HG02571 (cell line): ENCODE data around the gene MARK3.

Experiments used
- ATAC-seq: cut with Tn5 transposase; IDR thresholded peaks from one replicate; pipeline ENCODE4 v1.9.1; 2021; ENCODE audit warnings: mild to moderate bottlenecking, moderate library complexity; ENCODE audit not compliant: unreplicated experiment

The MARK3 gene

DNA sequence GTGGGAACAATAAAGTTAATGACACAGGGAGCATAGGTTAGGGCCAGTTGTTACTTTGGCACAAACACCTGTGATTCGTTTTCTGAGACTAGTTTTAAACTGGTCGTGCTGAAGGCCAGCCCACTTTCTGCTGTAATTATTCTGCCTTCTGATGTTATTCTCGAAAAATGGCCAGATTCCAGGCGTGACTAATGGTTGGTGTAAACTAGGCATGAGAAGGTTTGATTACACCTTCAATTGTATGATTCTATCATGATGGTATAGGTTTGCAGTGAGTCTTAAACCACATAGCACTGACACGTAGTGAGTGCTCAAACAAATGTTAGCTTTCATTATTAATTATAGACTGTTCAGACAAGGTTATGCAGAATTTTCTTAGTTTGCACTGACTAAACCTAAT is 98.4 kb downstream of the MARK3 start:
- no peak for ATAC-seq

DNA sequence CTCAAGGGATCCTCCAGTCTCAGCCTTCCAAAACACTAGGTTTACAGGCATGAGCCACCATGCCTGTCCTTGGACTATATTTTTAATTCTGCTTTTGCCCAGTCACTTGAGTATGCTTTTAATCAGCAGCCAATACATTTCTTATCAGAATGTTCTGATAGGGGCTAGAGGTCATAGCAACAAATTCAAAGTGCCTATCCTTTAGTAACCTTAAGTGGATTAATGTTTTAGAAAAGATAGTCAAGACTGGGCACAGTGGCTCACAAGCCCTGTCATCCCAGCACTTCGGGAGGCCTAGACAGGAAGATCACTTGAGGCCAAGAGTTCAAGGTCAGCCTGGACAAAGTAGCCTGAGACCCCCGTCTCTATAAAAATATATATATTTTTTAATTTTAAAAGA is 100.3 kb downstream of the MARK3 start:
- no peak for ATAC-seq

DNA sequence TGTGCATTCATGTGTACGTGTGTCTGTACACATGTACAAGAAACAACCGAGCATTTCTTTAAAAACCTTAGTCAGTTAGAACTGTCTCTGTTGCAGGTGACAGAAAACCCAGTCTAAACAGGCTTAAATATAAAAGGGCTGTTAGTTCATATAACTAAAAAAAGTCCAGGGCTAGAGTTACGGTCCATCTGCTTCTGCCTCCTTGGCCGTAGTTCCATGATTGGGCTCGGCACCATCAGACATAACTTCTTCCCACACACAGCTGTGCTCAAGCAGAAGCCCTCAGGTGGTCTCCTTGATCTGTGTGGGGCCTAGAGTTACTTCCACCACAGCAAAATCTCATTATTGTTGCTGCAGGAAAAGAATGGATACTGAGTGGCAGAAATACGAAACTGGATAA is 102.9 kb downstream of the MARK3 start:
- ATAC-seq = no peak

DNA sequence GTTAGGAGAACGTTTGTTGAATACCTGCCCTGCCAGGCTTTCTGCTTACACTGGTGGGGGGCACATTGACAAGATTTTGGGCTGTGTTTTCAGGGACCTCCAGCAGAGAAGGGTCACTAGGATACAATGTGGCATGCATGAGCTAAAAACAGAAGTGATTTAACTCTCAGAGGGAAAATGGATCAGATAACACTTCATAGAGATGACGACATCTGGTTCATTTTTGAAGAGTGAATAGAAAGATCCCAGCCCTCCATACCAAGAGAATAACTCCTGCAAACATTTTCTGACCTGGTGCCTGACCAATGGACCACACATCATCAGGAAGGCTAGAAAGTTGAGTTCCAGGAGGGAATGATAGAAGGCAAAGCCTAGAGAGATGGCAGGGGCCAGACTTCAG is 103.7 kb downstream of the MARK3 start:
- no peak for ATAC-seq

DNA sequence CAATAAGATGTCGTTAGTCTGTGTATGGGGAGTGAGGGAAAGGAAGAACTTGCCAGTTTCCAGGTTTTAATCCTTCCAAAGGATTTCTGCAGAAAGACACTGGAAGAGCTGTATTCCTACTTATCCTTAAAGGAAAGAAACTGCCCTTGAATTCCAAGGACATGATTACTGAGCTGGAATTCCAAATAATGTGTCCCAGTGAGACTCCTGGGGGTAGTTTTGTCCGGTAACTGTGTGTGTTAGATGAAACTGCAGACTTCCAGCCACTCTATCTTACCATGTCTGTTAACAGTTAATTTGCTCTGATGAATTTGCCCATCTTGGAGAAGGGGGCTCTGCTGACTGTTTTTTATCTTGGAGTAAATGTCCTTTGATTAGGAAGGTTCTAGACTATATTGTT is 104.4 kb downstream of the MARK3 start:
- no peak for ATAC-seq

DNA sequence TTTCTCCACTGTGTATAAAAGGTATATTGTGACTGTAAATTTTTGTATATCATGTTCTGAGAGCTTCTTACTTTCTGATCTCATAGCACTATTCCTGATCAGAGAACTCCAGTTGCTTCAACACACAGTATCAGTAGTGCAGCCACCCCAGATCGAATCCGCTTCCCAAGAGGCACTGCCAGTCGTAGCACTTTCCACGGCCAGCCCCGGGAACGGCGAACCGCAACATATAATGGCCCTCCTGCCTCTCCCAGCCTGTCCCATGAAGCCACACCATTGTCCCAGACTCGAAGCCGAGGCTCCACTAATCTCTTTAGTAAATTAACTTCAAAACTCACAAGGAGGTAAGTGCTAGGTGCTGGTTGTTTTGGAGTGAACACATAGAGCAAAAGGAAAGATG is 106.5 kb downstream of the MARK3 start:
- no peak for ATAC-seq

DNA sequence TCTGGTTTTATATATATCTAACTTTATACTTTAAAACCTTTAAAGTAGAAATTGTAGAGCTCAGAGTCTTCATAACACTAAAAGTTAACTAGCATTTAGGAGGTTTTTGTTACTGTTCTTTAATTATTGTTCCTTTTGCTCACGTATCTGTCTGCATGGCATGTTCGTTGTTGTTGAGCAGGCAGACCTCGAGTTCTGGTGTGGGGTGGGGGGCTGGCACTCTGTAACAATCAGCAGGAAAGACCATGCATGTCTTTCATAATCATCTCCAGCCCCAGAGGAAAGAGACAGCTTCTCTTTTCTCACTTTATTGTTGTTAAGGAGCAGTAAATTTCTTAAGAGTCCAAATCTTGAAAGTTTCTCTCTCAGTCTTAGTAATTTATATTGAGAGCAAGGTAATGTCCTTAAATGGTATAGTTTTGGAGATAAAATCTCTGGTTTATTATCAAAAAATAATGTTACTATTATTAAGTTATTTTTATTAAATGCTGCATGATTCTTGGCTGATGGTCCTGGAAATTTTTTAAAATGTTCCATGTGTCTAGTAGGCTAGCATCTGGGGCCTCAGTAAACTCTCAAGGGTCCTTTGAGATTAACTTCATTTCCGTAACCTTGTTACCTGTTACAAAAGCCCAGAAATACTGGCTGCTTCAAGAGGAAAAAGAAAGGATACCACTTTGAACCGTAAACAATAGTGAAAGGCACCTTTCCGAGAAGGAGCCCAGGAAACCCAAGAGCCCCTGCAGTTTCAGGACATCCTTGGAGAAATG is 107.1 kb downstream of the MARK3 start:
- no peak for ATAC-seq

DNA sequence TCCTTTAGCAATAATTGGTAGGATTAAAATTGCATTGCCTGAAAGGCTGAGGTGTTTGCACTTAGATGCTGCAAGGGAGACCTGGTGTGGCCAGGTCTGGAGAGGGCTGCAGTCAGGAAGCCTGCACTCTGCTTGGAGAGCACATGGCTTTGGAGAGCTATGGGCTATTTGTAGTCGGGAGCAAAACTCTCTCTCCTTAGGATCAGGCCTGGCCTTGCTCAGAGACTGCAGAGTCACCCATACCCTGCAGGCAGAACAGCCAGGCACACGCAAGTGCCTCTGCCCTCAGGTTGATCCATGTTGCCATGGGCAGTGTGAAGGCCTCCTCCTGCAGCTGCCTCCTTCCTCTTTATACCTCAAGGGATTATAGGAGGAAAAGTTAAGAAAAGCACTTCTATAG is 110.6 kb downstream of the MARK3 start:
- no peak for ATAC-seq

DNA sequence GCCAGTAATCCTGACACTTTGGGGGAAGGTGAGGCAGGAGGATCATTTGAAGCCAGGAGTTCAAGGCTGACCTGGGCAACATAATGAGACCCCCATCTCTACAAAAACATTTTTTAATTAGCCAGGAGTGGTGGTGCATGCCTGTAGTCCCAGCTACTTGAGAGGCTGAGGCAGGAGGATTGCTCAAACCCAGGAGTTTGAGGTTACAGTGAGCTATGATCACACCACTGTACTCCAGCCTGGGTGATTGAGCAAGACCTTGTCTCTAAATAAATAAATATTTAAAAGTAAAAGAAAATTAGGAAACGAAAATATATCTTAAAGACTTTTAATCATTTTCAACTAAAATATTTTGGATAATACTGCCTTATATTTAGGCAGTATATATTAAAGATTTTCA is 111.6 kb downstream of the MARK3 start:
- ATAC-seq = no peak

DNA sequence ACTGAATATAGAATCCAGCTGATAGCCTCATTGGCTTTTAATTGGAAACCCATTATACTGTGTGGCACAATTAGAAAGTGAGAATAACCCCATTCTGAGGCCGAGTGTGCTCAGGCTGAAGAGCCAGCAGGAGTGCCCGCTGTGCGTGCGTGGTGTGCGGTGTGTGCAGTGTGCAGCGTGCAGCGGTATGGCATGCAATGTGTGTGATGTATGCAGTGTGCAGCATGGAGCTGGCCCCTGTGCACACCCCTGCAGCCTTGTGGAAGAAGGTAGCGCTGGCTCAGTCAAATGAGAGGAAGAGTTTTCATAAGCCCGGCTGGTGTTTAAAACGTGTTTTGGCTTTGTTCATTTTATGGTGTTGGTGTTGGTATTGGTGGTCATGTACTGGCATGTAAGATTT is 114.5 kb downstream of the MARK3 start:
- no peak for ATAC-seq

DNA sequence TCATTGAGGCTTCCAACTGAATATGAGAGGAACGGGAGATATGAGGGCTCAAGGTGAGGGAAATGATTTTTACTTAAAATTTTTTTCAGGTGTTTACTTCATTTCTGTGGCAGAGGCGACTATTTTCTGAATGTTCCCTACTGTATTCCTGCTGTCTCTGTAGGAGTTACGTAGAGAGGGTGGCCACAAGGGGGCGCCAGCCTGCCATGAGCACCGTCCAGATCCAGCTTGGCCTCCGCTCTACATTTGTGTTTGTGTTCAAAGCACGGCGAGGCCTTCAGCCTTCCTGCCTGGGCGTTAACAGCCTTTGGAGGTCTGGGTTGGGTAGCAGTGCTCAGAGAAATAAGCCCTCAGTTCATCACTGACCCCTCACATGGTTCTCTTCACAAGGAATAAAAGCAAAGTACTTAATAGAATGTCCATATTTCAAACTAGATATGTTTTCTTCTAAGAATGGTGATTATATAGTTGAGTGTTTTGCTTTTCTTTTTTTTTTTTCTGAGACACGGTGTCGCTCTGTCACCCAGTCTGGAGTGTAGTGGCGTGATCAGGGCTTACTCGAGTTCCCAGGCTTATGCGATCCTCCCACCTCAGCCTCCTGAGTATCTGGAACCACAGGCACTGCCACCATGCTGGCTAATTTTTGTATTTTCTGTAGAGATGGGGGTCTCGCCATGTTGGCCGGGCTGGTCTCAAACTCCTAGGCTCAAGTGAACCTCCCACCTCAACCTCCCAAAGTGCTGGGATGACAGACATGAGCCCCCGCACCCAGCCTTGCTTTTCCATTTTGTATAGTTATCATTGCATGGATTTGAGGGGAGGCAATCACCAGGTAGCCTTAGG is 115.2 kb downstream of the MARK3 start:
- ATAC-seq = no peak

DNA sequence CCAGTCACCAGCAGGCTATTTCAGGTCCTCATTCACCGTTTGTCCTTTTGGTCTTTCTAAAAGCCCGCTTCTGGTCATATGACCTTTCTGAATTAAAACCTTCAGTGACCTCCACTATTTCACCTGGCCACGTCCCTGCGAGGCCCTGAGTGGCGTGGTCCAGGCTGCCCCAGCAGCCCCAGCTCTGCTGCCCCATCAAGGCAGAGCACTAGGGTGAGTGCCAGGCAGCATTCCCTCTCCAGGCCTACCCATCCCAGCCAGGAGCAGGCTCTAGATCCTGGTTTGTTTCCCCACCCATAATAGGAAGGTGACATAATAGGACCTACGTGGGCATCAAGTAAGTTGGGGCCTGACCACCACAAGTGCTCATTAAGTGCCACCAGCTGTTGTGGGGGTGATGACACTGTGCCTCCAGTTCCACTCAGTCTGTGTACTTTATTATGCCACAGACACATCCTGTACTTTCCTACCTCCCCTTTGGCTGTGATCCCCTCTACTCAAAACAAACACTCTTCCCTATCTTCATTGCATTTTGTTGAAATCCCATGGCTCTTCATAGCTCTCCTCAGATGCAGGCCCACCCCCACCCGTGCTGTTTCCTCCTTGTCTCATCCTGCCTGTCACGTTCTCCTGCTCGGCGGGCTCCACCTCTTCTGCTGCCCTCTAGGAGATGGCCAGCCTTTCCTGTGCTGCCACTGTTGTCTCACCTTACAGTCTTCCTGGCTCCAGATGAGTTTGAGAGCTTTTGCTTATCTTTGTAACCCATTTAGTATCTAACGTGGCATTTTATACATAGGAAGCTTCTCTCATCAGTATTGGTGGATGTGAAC is 116.0 kb downstream of the MARK3 start:
- ATAC-seq = no peak

DNA sequence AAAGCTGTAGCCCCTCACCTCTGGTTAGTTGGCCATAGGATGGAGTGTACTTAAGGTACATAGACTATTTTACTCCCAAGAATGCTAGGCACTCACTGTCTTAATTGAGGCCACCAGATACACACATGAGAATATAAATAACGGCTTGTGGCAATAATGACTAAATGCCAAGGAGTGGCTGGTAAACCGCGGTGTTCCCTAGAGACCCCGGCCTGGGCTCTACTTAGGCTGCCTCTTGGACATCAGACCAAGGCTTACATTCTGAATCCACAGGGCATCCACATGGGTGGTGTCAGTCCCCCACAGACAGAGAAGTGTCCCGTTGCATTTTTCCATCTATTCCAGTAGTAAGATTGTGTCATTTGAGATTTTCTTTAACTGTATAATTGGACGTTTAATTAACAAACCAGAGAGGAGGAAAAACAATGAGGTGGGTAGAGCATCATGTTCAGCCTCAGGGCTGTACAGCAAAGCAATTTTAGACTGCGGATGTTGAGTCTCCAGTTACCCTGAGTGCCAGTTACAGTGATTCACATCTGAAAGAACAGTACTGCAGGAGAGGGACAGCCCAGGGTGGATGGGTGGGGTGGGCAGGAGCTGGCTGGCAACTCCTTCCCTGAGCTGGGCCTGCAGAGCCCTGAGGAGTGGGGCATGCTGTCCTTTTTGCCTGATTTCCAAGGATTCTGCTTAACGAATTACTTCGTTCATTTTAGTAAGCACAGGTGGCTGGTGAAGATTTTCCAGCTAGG is 116.9 kb downstream of the MARK3 start:
- ATAC-seq = no peak

DNA sequence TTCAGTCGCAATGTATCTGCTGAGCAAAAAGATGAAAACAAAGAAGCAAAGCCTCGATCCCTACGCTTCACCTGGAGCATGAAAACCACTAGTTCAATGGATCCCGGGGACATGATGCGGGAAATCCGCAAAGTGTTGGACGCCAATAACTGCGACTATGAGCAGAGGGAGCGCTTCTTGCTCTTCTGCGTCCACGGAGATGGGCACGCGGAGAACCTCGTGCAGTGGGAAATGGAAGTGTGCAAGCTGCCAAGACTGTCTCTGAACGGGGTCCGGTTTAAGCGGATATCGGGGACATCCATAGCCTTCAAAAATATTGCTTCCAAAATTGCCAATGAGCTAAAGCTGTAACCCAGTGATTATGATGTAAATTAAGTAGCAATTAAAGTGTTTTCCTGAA is 117.7 kb downstream of the MARK3 start:
- ATAC-seq = no peak

DNA sequence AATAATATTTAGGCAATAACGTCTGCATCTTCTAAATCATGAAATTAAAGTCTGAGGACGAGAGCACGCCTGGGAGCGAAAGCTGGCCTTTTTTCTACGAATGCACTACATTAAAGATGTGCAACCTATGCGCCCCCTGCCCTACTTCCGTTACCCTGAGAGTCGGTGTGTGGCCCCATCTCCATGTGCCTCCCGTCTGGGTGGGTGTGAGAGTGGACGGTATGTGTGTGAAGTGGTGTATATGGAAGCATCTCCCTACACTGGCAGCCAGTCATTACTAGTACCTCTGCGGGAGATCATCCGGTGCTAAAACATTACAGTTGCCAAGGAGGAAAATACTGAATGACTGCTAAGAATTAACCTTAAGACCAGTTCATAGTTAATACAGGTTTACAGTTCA is 118.1 kb downstream of the MARK3 start:
- no peak for ATAC-seq

DNA sequence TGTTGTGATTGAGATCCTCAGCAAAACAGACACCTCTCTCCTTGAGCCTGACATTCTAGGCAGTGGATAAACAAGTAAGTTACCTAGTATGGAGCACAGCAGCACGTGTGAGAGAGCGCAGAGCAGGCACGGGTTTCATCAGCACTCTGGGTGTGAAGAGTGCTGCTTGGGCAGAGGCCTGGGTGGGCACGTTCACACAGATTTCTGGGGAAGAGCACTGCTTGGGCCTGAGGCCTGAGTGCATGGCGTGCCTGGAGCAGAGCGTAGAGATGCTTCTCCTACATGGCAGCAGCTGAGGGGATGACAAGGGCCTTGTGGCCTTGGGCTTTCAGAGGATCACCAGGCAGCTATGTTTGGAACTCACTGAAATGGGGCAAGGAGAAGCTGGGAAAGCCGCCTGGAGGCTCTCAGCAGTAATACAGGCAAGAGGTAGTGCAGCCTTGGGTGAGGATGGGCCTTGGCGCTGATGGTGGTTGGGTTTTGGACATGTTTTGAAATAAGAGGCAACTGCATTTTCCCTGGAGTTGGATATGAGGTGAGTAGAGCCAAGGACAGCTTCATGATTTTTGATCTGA is 119.9 kb downstream of the MARK3 start:
- no peak for ATAC-seq

DNA sequence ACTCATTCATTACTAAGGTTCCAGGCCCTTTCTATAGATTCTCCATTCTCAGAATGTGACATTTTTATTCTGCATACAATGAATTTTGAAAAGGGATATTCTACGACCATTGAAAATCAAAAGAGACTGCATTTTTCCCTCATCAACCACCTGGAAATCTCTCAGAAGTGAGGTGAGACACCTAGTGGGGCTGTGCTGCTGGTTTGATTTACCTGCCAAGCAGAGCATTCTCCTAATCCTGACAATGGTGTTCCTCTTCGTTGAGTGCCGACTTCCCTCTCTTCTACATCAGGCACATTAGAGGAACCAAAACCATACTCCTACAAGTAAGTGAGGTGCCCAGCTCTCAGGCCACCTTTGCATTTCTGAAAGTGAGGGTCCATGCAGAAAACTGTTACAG is 122.5 kb downstream of the MARK3 start:
- ATAC-seq = no peak

DNA sequence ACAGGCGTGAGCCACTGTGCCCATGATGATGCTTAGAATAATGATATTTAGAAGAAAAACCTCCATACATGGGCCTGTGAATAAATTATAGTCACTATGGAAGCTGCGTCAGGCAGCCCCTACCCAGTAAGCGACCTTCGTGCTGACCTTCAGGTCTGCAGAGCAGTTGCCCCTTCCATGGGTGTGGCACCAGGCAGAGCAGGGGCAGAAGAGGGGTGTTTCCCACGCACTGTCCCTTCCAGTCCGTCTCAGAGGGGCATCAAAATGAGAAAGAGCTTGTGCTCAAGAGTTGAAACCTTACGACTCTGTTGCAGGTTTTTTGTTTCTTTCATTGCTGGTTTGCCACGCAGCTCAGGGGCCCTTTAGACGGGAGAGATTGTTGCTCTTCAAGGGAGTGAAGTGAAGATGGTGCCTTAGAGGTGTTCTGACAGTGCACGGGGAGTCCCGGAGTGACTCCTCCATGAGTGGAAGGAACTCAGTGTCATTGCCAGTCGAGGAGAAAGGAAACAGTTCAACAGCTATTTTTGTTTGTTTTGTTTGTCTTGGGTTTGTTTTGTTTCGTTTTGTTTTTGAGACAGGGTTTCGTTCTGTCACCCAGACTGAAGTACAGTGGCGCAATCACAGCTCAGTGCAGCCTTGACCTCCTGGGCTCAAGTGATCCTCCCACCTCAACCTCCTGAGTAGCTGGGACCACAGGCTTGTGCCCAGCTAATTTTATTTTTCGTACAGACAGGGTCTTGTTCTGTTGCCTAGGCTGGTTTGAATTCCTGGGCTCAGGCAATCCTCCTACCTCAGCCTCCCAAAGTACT is 123.5 kb downstream of the MARK3 start:
- ATAC-seq = no peak

DNA sequence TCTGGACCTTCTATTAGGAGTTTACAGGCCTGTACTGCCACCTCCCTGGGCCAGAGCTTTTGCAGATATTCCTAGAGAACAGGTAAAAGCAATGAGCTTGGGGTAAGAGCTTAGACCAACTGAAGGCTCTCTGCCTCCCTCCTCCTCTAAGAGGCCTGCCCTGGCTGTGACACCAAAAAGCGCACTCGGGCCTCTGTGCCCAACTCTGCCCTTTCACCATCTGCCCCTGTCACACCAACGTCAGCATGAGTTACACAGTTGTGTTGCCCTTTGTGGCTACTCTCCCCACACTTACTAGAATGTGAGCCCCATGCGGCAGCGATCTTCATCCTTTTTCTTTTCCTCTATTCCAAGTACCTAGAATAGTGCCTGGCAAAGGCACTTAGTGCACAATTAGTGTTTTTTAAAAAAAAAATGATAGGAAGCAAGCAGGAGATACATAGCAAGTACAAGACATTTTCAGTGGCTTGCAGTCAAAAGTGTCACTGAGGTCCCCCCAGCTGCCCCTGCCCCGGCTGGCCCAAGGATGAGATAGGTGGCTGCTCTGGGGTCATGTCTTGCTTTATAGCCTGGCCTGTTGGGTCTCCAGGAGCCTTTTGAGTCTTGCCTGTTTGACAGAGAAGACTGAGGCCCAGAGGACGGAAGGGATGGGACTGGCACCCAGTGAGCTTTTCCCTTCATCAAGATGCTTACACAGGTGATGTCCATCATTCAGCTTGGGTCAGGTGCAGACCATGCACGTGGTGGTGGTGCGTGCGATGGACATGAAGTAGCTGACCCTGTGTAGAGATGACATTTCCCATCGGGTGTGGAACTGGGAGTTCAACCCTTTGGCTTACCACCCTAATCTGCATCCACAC is 124.9 kb downstream of the MARK3 start:
- ATAC-seq = no peak
